GM15510 (cell line): ENCODE results near the gene FXYD5.

Experiments
- POLR2A ChIP-seq: IDR thresholded peaks from 3 replicates; pipeline ENCODE4 v1.6.1; 2011; ENCODE audit warnings: borderline replicate concordance; ENCODE audit not compliant: insufficient read length; ENCODE audit errors: extremely low read depth

Gene FXYD5

DNA sequence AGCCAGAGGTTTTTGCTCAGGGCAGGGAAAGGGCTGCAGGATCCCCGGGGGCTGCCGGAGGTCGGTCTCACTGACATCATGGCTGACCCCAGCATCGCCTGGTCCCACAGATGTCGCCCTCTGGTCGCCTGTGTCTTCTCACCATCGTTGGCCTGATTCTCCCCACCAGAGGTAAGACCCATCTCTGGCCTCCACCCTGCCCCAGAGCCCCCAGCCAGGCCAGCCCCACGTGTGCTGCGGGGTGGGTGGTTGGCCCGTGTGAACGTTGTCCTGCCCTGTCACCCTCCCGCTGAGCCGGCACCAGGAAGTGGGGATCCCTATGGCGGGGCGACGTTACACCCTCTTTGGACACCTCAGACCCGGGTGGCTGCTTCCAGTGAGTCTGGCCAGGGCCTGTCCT is 906 bp downstream of the FXYD5 start:
- no peak for TF ChIP-seq POLR2A

DNA sequence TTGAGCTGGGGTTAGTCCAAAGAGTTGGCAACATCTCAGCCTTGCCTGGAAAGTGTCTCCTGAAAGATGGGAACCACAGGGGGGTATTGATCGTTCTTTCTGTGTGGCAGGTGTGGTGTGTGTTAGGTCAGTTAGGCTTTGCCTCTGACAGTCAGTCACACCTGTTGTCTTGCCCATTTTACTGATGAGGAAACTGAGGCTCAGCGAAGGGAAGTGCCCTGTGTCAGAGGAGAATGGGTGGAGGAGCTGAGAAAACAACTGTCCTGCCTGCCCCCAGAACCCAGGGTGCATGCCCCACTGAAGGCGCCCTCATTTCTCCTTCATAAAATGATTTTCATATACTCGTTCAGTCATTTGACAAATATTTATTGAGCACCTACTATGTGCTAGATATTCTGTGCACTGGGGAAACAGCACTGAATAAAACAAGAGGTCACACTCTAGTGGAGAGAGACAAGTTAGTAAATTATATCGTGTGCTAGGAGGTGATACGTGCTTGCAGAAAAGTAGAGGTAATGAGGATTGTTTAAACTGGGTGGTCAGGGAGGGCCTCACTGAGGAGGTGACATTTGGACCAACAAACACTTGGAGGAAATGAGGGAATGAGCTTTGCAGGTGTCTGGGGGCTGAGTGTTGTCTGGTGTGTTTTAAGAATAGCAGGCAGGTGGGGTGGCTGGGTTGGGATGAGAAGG is 1.6 kb downstream of the FXYD5 start:
- no peak for TF ChIP-seq POLR2A

DNA sequence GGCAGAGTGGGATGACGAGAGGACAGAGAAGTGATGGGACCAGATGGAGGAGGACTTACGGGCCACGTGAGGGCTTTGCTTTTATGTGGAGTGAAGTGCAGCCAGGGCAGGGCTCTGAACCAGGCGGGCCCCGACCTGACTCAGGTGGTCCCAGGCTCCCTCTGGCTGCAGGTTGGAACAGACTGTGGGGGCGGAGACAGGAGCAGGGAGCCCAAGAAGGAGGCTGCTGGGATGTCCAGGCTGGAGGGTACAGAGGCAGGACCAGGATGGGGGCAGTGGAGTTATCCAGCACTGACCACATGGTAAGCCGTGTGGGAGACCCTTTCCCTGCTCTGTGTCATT is 2.1 kb downstream of the FXYD5 start:
- TF ChIP-seq POLR2A = no peak

DNA sequence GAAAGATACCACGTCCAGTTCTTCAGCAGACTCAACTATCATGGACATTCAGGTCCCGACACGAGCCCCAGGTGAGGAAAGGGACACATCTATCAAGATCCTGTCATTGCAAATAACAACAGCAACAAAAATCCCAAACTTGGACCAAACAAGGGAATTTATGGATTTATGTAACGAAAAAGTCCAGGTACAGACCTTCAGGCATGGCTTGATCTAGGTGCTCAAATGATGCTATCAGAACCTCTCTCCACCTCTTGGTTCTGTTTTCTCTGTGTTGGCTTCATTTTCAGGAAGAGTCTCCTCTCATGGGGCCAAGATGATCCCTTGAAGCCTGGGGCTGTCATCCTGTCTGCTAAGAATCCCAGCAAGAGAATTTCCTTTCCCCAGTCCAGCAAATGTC is 2.9 kb downstream of the FXYD5 start:
- TF ChIP-seq POLR2A = no peak

DNA sequence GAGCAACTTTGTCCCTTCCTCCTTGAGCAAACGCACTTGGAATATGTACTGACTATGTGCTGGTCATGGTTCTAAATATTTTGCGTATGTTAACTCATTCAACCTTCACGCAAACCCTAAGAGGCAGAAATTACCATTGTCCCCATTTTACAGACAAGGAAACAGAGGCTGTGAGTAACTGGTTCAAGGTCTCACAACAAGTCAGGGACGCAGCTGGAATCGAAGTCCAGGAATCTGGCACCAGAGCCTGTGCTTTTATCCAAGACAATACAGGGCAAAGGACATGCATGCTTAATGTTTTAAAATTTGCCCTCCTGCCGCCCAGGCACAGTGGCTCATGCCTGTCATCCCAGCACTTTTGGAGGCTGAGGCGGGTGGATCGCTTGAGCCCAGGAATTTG is 5.1 kb downstream of the FXYD5 start:
- TF ChIP-seq POLR2A = no peak

DNA sequence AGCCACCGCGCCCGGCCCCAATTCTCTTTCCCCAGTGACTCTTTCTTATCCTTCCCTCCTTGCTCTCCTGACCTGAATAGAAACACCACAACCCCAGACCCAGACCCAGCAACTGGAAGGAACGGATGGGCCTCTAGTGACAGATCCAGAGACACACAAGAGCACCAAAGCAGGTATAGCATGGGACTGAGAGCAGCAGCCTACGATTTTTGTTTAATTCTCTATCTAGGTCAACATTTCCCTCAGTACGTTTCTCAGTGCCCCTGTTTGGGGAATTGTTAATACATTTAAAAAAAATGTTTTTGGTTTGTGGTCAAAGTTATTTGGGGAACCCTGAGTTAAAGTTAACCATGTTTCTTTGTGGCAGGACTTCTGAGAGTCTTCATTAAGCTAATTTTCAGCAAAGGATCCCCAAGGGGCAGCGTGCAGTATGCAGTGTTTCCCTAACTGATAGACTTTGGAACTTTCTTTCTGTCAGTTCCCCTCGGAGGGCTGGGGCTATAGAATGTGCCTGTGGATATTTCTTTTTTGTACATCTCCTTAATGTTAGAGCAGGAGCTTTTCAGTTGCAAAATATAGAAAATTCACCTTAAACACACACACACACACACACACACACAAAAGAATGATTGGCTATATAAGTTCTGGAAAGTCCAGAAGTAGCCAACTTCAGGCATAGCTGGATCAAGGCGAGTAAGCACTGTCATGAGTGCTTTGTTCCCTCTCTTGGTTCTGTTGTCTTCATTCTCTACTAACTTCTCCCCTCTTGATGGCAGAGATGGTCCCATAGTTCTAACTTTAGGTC is 6.3 kb downstream of the FXYD5 start:
- TF ChIP-seq POLR2A = no peak

DNA sequence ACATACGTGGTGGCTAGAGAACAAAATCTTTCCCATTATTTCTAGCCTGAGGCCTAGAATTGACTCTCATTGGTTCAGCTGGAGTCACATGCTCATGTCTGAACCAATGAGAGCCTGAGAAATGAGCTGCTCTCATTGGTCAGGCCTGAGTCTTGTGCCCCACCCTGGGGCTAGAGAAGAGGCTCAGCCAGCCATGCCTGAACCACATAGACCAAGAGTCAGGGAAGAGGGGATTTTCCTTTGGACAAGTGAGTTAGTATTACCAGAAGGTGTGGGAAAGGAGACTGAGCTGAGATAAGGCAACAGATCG is 6.9 kb downstream of the FXYD5 start:
- no peak for TF ChIP-seq POLR2A

DNA sequence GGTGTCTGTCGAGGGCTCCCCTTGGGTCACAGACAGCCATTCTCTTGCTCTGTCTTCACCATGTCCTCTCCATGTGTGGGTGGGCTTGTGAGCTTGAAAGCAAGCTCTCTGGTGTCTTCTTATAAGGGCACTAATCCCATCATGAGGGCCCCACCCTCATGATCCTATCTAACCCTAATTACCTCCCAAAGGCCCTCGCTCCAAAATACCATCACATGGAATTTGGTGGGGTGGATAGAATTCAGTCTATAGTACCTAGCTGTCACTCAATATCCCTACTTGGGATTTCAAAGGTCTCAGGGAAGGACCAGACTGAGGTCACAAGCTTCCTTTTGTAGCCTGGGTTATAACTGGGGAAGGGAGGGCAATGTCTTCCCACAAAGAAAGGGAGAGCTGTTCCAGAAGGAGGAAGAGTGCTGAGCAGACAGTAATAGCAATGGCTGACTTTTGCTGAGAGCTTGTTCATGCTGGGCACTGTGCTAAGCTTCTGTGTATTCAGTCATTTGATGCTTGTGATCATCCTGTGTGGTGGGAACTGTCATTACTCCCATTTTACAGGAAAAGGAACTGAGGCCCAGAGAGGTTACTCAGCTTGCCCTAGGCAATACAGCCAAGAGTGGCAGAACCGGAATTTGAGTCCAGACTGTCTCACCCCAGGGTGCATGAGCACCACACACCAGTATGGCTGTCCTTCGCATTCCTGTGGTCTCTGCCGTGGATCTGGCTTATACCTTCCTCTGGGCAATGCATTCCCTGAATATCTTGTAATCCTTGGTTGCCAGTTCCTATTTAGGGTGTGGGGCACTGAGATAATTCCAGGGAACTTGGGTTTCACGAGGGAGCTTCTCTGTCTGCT is 8.2 kb downstream of the FXYD5 start:
- no peak for TF ChIP-seq POLR2A

DNA sequence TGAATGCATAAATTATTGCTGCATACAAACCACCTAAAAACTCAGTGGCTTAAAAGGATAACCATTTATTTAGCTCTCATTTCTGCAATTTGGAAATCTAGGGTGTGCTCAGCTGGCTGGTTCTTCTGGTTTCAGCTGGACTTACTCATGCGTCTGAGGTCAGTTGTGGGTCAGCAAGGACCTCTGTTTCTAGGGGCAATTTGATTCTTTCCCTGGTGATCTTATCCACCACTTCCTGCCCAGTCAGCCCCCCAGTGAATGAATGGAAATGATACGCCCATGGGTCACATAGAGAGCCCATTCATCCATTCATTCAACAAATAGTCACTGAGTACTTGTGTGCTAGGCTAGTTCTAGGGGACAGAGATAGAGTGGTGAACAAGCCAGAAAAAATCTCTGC is 9.9 kb downstream of the FXYD5 start:
- no peak for TF ChIP-seq POLR2A

DNA sequence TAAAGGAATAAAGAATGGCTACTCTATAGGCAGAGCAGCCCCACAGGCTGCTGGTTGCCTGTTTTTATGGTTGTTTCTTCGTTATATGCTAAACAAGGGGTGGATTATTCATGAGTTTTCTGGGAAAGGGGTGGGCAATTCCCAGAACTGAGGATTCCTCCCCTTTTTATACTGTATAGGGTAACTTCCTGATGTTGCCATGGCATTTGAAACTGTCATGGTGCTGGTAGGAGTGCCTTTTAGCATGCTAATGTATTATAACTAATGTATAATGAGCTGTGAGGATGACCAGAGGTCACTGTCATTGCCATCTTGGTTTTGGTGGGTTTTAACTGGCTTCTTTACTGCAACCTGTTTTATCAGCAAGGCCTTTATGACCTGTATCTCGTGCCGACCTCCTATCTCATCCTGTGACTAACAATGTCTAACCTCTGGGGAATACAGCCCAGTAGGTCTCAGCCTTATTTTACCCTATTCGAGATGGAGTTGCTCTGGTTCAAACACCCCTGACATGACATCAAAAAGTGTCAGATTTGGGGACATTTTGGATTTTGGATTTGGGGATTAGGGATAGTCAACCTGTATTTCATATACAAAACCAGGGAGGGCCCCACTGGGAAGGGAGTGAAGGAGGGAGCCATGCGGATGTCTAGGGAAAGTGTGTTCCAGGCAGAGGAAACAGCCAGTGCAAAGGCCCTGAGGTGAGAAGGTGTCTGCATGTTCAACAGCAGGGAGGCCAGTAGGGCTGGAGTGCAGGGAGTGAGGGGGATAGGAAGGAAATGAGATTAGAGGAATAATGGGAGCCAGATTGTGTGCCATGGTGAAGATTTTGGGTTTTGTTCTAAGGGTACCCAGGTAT is 10.9 kb downstream of the FXYD5 start:
- no peak for TF ChIP-seq POLR2A

DNA sequence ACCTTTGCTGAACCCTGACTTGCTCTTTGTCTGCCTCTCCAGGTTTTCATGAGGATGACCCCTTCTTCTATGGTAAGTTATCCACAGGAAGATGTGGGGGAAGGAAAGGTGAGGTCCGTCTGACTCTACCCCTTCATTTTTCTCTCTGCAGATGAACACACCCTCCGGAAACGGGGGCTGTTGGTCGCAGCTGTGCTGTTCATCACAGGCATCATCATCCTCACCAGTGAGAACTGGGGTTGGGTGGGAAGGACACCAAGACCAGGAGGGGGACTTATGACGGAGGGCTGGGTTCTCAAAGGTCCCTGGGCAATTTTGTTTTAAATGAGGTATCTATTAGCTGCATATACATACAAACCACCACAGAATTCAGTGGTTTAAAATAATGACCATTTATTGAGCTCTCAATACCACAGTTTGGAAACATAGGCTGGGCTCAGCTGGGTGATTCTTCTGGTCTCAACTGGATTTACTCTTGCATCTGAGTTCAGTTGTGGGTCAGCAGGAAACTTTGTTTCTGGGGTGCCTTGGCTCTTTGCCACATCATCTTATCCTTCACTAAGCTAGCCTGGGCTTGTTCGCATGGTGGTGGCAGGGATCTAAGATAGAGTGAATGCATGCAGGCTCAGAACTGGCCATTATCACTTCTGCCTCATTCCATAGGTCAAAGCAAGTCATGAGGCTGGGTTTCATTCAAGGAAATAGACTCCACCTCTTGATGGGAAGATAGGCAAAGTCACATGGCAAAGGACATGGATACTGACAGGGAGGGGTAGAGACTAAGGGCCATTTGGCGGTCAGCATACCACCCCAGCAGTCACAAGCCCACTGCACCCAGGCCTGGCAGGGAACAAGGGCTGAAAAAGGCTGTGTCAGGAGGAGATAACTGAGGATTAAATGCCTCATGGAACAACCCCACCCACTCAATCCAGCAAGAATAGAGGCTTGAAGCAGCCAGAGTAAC is 11.8 kb downstream of the FXYD5 start:
- no peak for TF ChIP-seq POLR2A

DNA sequence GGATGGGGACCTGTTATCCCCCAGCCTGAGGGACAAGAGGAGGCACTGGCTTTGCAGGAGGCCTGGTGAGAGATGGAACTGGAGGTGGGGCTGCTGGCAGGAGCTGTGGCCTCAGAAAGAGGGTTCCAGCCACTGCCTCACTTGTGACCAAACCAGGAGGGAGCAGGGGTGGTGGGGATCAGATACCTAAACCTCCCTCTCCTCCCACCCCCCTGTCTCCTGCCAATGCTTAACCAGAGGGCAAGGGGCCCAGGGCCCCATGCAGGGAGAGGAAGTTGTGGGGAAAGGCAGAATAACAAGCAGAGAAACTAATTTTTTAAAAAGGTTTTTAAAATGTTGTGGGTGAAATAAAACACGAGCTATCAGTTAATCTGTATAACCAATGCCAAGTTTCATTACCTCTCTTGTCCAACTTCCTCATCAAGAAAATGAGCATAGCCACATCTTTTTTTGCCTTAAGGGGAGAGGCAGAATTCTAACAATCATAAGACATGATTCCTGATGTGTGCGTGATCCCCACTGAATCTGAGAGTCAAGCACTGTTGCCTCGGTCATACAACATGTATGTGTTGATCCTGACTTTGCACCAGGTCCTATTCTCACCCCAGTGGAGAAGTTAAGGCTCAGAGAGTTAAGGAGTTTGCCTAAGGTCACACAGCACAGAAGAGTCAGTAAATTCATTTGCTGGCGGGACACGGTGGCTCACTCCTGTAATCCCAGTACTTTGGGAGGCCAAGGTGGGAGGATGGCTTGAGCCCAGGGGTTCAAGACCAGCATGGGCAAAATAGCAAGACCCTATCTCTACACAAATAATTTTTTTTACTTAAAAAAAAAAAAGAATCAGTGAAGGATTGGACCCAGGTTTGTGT is 12.9 kb downstream of the FXYD5 start:
- TF ChIP-seq POLR2A = no peak

DNA sequence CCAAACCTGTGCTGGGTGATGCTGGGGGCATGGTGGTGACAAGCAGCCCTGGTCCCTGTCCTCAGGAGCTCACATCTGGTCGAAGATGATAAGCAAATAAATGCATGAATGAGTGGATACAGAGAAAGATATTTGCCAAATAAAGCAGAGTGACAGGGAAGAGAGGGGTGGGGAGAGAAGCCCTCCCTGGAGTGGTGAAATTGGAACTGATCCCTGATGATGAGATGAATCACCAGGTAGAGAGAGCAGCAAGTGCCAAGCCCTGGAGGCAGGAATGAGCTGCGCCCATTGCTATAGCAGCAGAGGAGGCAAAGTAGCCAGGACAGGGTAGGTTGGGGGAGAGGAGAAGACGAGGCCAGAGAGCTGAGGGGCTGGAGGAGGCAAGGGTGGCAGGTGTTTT is 13.7 kb downstream of the FXYD5 start:
- TF ChIP-seq POLR2A = no peak
